ENCODE measurements around the gene RIPOR1.
"Not testable (repeated sequence)": the region's sequence is repeated elsewhere in the genome, so short reads cannot be mapped to it uniquely, and the experiment has no call there.

RIPOR1 gene

GRCh38 chr16:67528222-67528869 is at the start of gene RIPOR1:
TSS of gene RIPOR1 (plus strand) at chr16:67528829. CDS start at chr16:67538447, 9,618 bp downstream.
- Histone ChIP-seq H3K27ac (ENCODE audit: low read depth, low read length) (peak within 1 kb of the TSS; percentile 71), H3K4me3 (ENCODE audit: low read depth in 1 of 2, low read length in 2 of 2) (peak within 1 kb of the TSS; percentile 73 to 74), H3K4me1 (ENCODE audit: control insufficient read depth in 1 of 2, insufficient read depth in 2 of 2, low read length in 2 of 2) (peaks cover 16 to 31% of the 10 kb centered on the region in 2 donors), H3K9me3 (ENCODE audit: control insufficient read depth in 1 of 2, low read length in 2 of 2) (no peaks in the 10 kb centered on the region), H3K27me3 (ENCODE audit: control insufficient read depth in 1 of 2, insufficient read depth in 2 of 2, low read length in 2 of 2) (peaks cover 10 to 14% of the 10 kb centered on the region in 2 donors), H3K36me3 (ENCODE audit: control insufficient read depth in 1 of 2, insufficient read depth in 2 of 2, low read length in 2 of 2) (no peaks in the 10 kb centered on the region), H3K9ac (ENCODE audit: low read depth in 1 of 2, low read length in 2 of 2) (peak within 1 kb of the TSS; percentile 61 to 68)

GRCh38 chr16:67480833-67481560 is 47.6 kb upstream of the RIPOR1 start, which contains the start of gene ATP6V0D1:
TSS of gene ATP6V0D1 (minus strand) at chr16:67481157. CDS start at chr16:67481086, 71 bp downstream.
- H3K4me1 ChIP-seq (ENCODE audit: control insufficient read depth in 1 of 2, insufficient read depth in 2 of 2, low read length in 2 of 2): peaks cover 25 to 33% of the 10 kb centered on the region in 2 donors

GRCh38 chr16:67481561-67482232 is 46.9 kb upstream of the RIPOR1 start:
- peaks cover 25 to 33% of the 10 kb centered on the region in 2 donors for H3K4me1 ChIP-seq (ENCODE audit: control insufficient read depth in 1 of 2, insufficient read depth in 2 of 2, low read length in 2 of 2)
- H3K27ac ChIP-seq (ENCODE audit: low read depth, low read length): peak overlapping the region; percentile 81

More at GRCh38 chr16:67480833-67481560, 47.6 kb upstream of the RIPOR1 start, which contains the start of gene ATP6V0D1:
- H3K4me3 ChIP-seq (ENCODE audit: low read depth in 1 of 2, low read length in 2 of 2): peak within 1 kb of the TSS; percentile 77 to 89
- peak within 1 kb of the TSS; percentile 81 for H3K27ac ChIP-seq (ENCODE audit: low read depth, low read length)
- H3K9me3 ChIP-seq (ENCODE audit: control insufficient read depth in 1 of 2, low read length in 2 of 2): no peaks in the 10 kb centered on the region
- H3K9ac ChIP-seq (ENCODE audit: low read depth in 1 of 2, low read length in 2 of 2): peak within 1 kb of the TSS; percentile 87 to 94
- H3K36me3 ChIP-seq (ENCODE audit: control insufficient read depth in 1 of 2, insufficient read depth in 2 of 2, low read length in 2 of 2): peaks cover 0 to 7% of the 10 kb centered on the region in 2 donors
- H3K27me3 ChIP-seq (ENCODE audit: control insufficient read depth in 1 of 2, insufficient read depth in 2 of 2, low read length in 2 of 2): no peaks in the 10 kb centered on the region

GRCh38 chr16:67482233-67482924 is 46.2 kb upstream of the RIPOR1 start:
- Histone ChIP-seq H3K9ac (ENCODE audit: low read depth in 1 of 2, low read length in 2 of 2) (peak overlapping the region; percentile 85), H3K4me1 (ENCODE audit: control insufficient read depth in 1 of 2, insufficient read depth in 2 of 2, low read length in 2 of 2) (peaks cover 25 to 33% of the 10 kb centered on the region in 2 donors), H3K4me3 (ENCODE audit: low read depth in 1 of 2, low read length in 2 of 2) (peak overlapping the region; percentile 70 to 89), H3K27me3 (ENCODE audit: control insufficient read depth in 1 of 2, insufficient read depth in 2 of 2, low read length in 2 of 2) (no peaks in the 10 kb centered on the region), H3K27ac (ENCODE audit: low read depth, low read length) (no peak overlapping the region), H3K9me3 (ENCODE audit: control insufficient read depth in 1 of 2, low read length in 2 of 2) (no peaks in the 10 kb centered on the region), H3K36me3 (ENCODE audit: control insufficient read depth in 1 of 2, insufficient read depth in 2 of 2, low read length in 2 of 2) (peaks cover 0 to 7% of the 10 kb centered on the region in 2 donors)

More at GRCh38 chr16:67481561-67482232, 46.9 kb upstream of the RIPOR1 start:
- peaks cover 0 to 7% of the 10 kb centered on the region in 2 donors for H3K36me3 ChIP-seq (ENCODE audit: control insufficient read depth in 1 of 2, insufficient read depth in 2 of 2, low read length in 2 of 2)
- H3K4me3 ChIP-seq (ENCODE audit: low read depth in 1 of 2, low read length in 2 of 2): peak overlapping the region; percentile 70 to 89
- peak overlapping the region; percentile 85 for H3K9ac ChIP-seq (ENCODE audit: low read depth in 1 of 2, low read length in 2 of 2)
- H3K9me3 ChIP-seq (ENCODE audit: control insufficient read depth in 1 of 2, low read length in 2 of 2): no peaks in the 10 kb centered on the region
- no peaks in the 10 kb centered on the region for H3K27me3 ChIP-seq (ENCODE audit: control insufficient read depth in 1 of 2, insufficient read depth in 2 of 2, low read length in 2 of 2)

GRCh38 chr16:67483150-67483549 is 45.5 kb upstream of the RIPOR1 start, which contains the start of gene AGRP:
TSS of gene AGRP (minus strand) at chr16:67483547. CDS start at chr16:67483398, 149 bp downstream.
- H3K27ac ChIP-seq (ENCODE audit: low read depth, low read length): no peak within 1 kb of the TSS
- H3K9me3 ChIP-seq (ENCODE audit: control insufficient read depth in 1 of 2, low read length in 2 of 2): no peaks in the 10 kb centered on the region
- peak within 1 kb of the TSS; percentile 85 for H3K9ac ChIP-seq (ENCODE audit: low read depth in 1 of 2, low read length in 2 of 2)
- H3K27me3 ChIP-seq (ENCODE audit: control insufficient read depth in 1 of 2, insufficient read depth in 2 of 2, low read length in 2 of 2): no peaks in the 10 kb centered on the region
- H3K4me1 ChIP-seq (ENCODE audit: control insufficient read depth in 1 of 2, insufficient read depth in 2 of 2, low read length in 2 of 2): peaks cover 25 to 27% of the 10 kb centered on the region in 2 donors
- peaks cover 0 to 7% of the 10 kb centered on the region in 2 donors for H3K36me3 ChIP-seq (ENCODE audit: control insufficient read depth in 1 of 2, insufficient read depth in 2 of 2, low read length in 2 of 2)
- H3K4me3 ChIP-seq (ENCODE audit: low read depth in 1 of 2, low read length in 2 of 2): peak within 1 kb of the TSS; percentile 70 to 89

GRCh38 chr16:67483731-67484525 is 44.7 kb upstream of the RIPOR1 start:
- Histone ChIP-seq H3K36me3 (ENCODE audit: control insufficient read depth in 1 of 2, insufficient read depth in 2 of 2, low read length in 2 of 2) (peaks cover 0 to 7% of the 10 kb centered on the region in 2 donors), H3K4me1 (ENCODE audit: control insufficient read depth in 1 of 2, insufficient read depth in 2 of 2, low read length in 2 of 2) (peaks cover 24 to 27% of the 10 kb centered on the region in 2 donors), H3K27ac (ENCODE audit: low read depth, low read length) (no peak overlapping the region), H3K27me3 (ENCODE audit: control insufficient read depth in 1 of 2, insufficient read depth in 2 of 2, low read length in 2 of 2) (no peaks in the 10 kb centered on the region), H3K4me3 (ENCODE audit: low read depth in 1 of 2, low read length in 2 of 2) (no peak overlapping the region), H3K9ac (ENCODE audit: low read depth in 1 of 2, low read length in 2 of 2) (no peak overlapping the region), H3K9me3 (ENCODE audit: control insufficient read depth in 1 of 2, low read length in 2 of 2) (no peaks in the 10 kb centered on the region)

GRCh38 chr16:67486805-67487204 is 41.8 kb upstream of the RIPOR1 start:
- peaks cover 23 to 25% of the 10 kb centered on the region in 2 donors for H3K4me1 ChIP-seq (ENCODE audit: control insufficient read depth in 1 of 2, insufficient read depth in 2 of 2, low read length in 2 of 2)
- H3K9ac ChIP-seq (ENCODE audit: low read depth in 1 of 2, low read length in 2 of 2): no peak overlapping the region
- H3K4me3 ChIP-seq (ENCODE audit: low read depth in 1 of 2, low read length in 2 of 2): no peak overlapping the region
- no peak overlapping the region for H3K27ac ChIP-seq (ENCODE audit: low read depth, low read length)
- peaks cover 0 to 7% of the 10 kb centered on the region in 2 donors for H3K36me3 ChIP-seq (ENCODE audit: control insufficient read depth in 1 of 2, insufficient read depth in 2 of 2, low read length in 2 of 2)
- H3K27me3 ChIP-seq (ENCODE audit: control insufficient read depth in 1 of 2, insufficient read depth in 2 of 2, low read length in 2 of 2): no peaks in the 10 kb centered on the region
- H3K9me3 ChIP-seq (ENCODE audit: control insufficient read depth in 1 of 2, low read length in 2 of 2): no peaks in the 10 kb centered on the region

GRCh38 chr16:67487561-67487960 is 41.1 kb upstream of the RIPOR1 start:
- H3K4me1 ChIP-seq (ENCODE audit: control insufficient read depth in 1 of 2, insufficient read depth in 2 of 2, low read length in 2 of 2): peaks cover 17 to 18% of the 10 kb centered on the region in 2 donors
- not testable (repeated sequence) for H3K27ac ChIP-seq (ENCODE audit: low read depth, low read length)

More at GRCh38 chr16:67487561-67487960, 41.1 kb upstream of the RIPOR1 start:
- H3K27me3 ChIP-seq (ENCODE audit: control insufficient read depth in 1 of 2, insufficient read depth in 2 of 2, low read length in 2 of 2); H3K9me3 ChIP-seq (ENCODE audit: control insufficient read depth in 1 of 2, low read length in 2 of 2); H3K9ac ChIP-seq (ENCODE audit: low read depth in 1 of 2, low read length in 2 of 2); H3K36me3 ChIP-seq (ENCODE audit: control insufficient read depth in 1 of 2, insufficient read depth in 2 of 2, low read length in 2 of 2); H3K4me3 ChIP-seq (ENCODE audit: low read depth in 1 of 2, low read length in 2 of 2): not testable (repeated sequence)
